NCI-H1930 (cell line): Measurements from ENCODE around the gene DHRS2.

Experiments used
- DNase-seq, 2 experiments: peaks; one replicate each; lab custom pipeline; 2025; lab: John Stamatoyannopoulos, UW

Gene DHRS2

GRCh38 chr14:23694085-23694948 is 58.2 kb downstream of the DHRS2 start:
- DNase-seq: peak in 1 of 2 experiments; percentile 38
